Parathyroid adenoma (tissue), 2 donors: ENCODE measurements around the gene SMCO1.
"Not testable (repeated sequence)": the region's sequence is repeated elsewhere in the genome, so short reads cannot be mapped to it uniquely, and the experiment has no call there.

Experiments
- H2AFZ ChIP-seq: fragments of 300-600 bp; sonication (generic); one replicate; pipeline ENCODE4 v1.7.0; 2017; ENCODE audit warnings: antibody characterized with exemption, mild to moderate bottlenecking
- H3K27ac ChIP-seq: fragments of 300-600 bp; sonication (generic); one replicate; pipeline ENCODE4 v1.7.0; 2017
- H3K27me3 ChIP-seq: fragments of 300-600 bp; sonication (generic); one replicate; pipeline ENCODE4 v1.7.0; 2017; ENCODE audit warnings: low read length; ENCODE audit not compliant: control insufficient read depth, insufficient read depth
- H3K36me3 ChIP-seq: fragments of 300-600 bp; sonication (generic); one replicate; pipeline ENCODE4 v1.7.0; 2017; ENCODE audit warnings: low read length; ENCODE audit not compliant: control insufficient read depth, insufficient read depth
- H3K4me1 ChIP-seq: fragments of 300-600 bp; sonication (generic); one replicate; pipeline ENCODE4 v1.7.0; 2017; ENCODE audit warnings: control low read depth
- H3K4me2 ChIP-seq: fragments of 300-600 bp; sonication (generic); one replicate; pipeline ENCODE4 v1.7.0; 2017; ENCODE audit warnings: low read length
- H3K4me3 ChIP-seq: fragments of 300-600 bp; sonication (generic); one replicate; pipeline ENCODE4 v1.7.0; 2017; ENCODE audit warnings: low read depth, low read length
- H3K79me2 ChIP-seq: fragments of 300-600 bp; sonication (generic); one replicate; pipeline ENCODE4 v1.7.0; 2017; ENCODE audit warnings: control low read depth
- H3K9ac ChIP-seq: fragments of 300-600 bp; sonication (generic); one replicate; pipeline ENCODE4 v1.7.0; 2017; ENCODE audit warnings: mild to moderate bottlenecking
- H3K9me3 ChIP-seq: fragments of 300-600 bp; sonication (generic); one replicate; pipeline ENCODE4 v1.7.0; 2017; ENCODE audit warnings: low read length; ENCODE audit not compliant: control insufficient read depth
- TF ChIP-seq, protein P1 (sequence below): fragments of 300-600 bp; sonication (generic); IDR thresholded peaks from one replicate; pipeline ENCODE4 v1.7.0; 2017; ENCODE audit warnings: antibody characterized with exemption, mild to moderate bottlenecking
- donor health status: primary hyperparathyroidism.

Gene SMCO1

GRCh38 chr3:196463804-196464203, 51.3 kb downstream of the SMCO1 start:
- Histone ChIP-seq H3K36me3 (no peaks in the 10 kb centered on the region), H3K4me2 (no peak overlapping the region), H3K4me3 (no peak overlapping the region), H3K79me2 (no peaks in the 10 kb centered on the region), H3K27me3 (no peaks in the 10 kb centered on the region), H3K27ac (no peak overlapping the region), H3K9ac (no peak overlapping the region), H2AFZ (no peak overlapping the region), H3K4me1 (no peaks in the 10 kb centered on the region), H3K9me3 (no peaks in the 10 kb centered on the region)
- TF ChIP-seq, protein P1, sequence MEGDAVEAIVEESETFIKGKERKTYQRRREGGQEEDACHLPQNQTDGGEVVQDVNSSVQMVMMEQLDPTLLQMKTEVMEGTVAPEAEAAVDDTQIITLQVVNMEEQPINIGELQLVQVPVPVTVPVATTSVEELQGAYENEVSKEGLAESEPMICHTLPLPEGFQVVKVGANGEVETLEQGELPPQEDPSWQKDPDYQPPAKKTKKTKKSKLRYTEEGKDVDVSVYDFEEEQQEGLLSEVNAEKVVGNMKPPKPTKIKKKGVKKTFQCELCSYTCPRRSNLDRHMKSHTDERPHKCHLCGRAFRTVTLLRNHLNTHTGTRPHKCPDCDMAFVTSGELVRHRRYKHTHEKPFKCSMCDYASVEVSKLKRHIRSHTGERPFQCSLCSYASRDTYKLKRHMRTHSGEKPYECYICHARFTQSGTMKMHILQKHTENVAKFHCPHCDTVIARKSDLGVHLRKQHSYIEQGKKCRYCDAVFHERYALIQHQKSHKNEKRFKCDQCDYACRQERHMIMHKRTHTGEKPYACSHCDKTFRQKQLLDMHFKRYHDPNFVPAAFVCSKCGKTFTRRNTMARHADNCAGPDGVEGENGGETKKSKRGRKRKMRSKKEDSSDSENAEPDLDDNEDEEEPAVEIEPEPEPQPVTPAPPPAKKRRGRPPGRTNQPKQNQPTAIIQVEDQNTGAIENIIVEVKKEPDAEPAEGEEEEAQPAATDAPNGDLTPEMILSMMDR, result no peak

DNA sequence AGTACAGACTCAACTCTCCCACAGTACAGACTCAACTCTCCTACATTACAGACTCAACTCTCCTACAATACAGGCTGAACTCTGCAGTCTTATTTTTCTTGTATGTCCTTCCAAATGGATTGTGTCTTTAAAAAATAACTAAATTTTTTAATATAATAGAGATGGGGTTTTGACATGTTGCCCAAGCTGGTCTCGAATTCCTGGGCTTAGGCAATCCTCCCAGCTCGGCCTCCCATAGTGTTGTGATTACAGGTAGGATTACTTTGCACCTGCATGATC, 51.7 kb downstream of the SMCO1 start:
- H3K4me2 ChIP-seq, result no peak overlapping the region
- no peaks in the 10 kb centered on the region for H3K79me2 ChIP-seq
- TF ChIP-seq, protein P1, result no peak
- H3K9me3 ChIP-seq, result no peaks in the 10 kb centered on the region
- H3K9ac ChIP-seq, result no peak overlapping the region
- H2AFZ ChIP-seq, result no peak overlapping the region
- H3K36me3 ChIP-seq, result no peaks in the 10 kb centered on the region
- H3K4me3 ChIP-seq, result no peak overlapping the region
- no peak overlapping the region for H3K27ac ChIP-seq
- no peaks in the 10 kb centered on the region for H3K4me1 ChIP-seq
- H3K27me3 ChIP-seq, result no peaks in the 10 kb centered on the region

GRCh38 chr3:196462680-196463477, 52.3 kb downstream of the SMCO1 start:
- H3K4me3 ChIP-seq, H3K4me2 ChIP-seq, H3K27me3 ChIP-seq, H3K9me3 ChIP-seq, H3K27ac ChIP-seq, H3K9ac ChIP-seq, H3K36me3 ChIP-seq, H3K4me1 ChIP-seq, H3K79me2 ChIP-seq, H2AFZ ChIP-seq: not testable (repeated sequence)

DNA sequence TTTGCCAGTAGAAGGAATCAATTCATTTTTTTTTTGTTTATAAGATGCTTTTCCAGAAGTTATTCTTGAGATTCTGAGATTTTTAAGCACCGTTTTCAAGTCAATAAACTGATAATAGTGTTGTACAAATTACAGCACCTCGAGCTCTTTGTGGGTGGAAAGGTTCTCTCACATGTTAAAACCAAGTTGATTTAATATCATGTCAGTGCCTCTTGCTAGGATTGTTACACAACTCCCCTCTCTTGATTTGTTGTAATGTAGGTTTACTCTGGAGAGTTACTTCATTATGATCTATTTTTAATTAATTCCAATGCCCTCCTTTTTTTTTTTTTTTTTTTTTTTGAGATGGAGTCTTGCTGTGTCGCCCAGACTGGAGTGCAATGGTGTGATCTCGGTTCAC, 57.1 kb downstream of the SMCO1 start:
- no peaks in the 10 kb centered on the region for H3K27me3 ChIP-seq
- no peaks in the 10 kb centered on the region for H3K79me2 ChIP-seq
- no peak overlapping the region for H3K4me3 ChIP-seq
- no peak overlapping the region for H3K9ac ChIP-seq
- H2AFZ ChIP-seq, result no peak overlapping the region
- H3K4me2 ChIP-seq, result no peak overlapping the region
- TF ChIP-seq, protein P1, result no peak
- no peaks in the 10 kb centered on the region for H3K9me3 ChIP-seq
- H3K36me3 ChIP-seq, result no peaks in the 10 kb centered on the region
- no peak overlapping the region for H3K27ac ChIP-seq
- no peaks in the 10 kb centered on the region for H3K4me1 ChIP-seq

- H3K9me3 ChIP-seq, H3K79me2 ChIP-seq, H3K36me3 ChIP-seq, H3K4me1 ChIP-seq, H2AFZ ChIP-seq, H3K9ac ChIP-seq, H3K4me3 ChIP-seq, H3K4me2 ChIP-seq, H3K27me3 ChIP-seq, H3K27ac ChIP-seq: not testable (repeated sequence)
Measured at GRCh38 chr3:196457470-196457869, 57.7 kb downstream of the SMCO1 start.
